Activated naive CD4-positive, alpha-beta T cell treated with anti-CD3 and anti-CD28 coated beads, Interleukin-2, amount 50 U/mL, for 16 hours (primary cell): Measurements from ENCODE around the gene CMIP.
"Not testable (repeated sequence)": the region's sequence is repeated elsewhere in the genome, so short reads cannot be mapped to it uniquely, and the experiment has no call there.

Experiments
- DNase-seq: peaks from one replicate; pipeline ENCODE4 v3.0.0-alpha.2; 2020

Gene CMIP

GRCh38 chr16:81520560-81521135, 76.0 kb downstream of the CMIP start:
- DNase-seq, result no peak

GRCh38 chr16:81521141-81521626, 76.6 kb downstream of the CMIP start:
- peak; percentile 19 for DNase-seq

GRCh38 chr16:81522108-81522701, 77.6 kb downstream of the CMIP start:
- no peak for DNase-seq

GRCh38 chr16:81522851-81523250, 78.2 kb downstream of the CMIP start:
- not testable (repeated sequence) for DNase-seq

GRCh38 chr16:81523387-81524115, 78.9 kb downstream of the CMIP start:
- DNase-seq, result no peak

GRCh38 chr16:81524382-81524781, 79.8 kb downstream of the CMIP start:
- DNase-seq, result no peak

GRCh38 chr16:81524885-81525284, 80.3 kb downstream of the CMIP start:
- DNase-seq, result not testable (repeated sequence)

- no peak for DNase-seq
Measured at GRCh38 chr16:81526199-81526598, 81.6 kb downstream of the CMIP start.

GRCh38 chr16:81526935-81527334, 82.3 kb downstream of the CMIP start:
- DNase-seq, result no peak

GRCh38 chr16:81527477-81528178, 83.0 kb downstream of the CMIP start:
- DNase-seq, result no peak

GRCh38 chr16:81528256-81528655, 83.6 kb downstream of the CMIP start:
- no peak for DNase-seq

GRCh38 chr16:81530296-81530721, 85.7 kb downstream of the CMIP start:
- no peak for DNase-seq

- DNase-seq, result no peak
Measured at GRCh38 chr16:81530814-81531213, 86.2 kb downstream of the CMIP start.

- no peak for DNase-seq
Measured at GRCh38 chr16:81531419-81531821, 86.8 kb downstream of the CMIP start.

- no peak for DNase-seq
Measured at GRCh38 chr16:81532491-81533174, 88.0 kb downstream of the CMIP start.

- DNase-seq, result no peak
Measured at GRCh38 chr16:81533175-81533507, 88.5 kb downstream of the CMIP start.

GRCh38 chr16:81535679-81536360, 91.2 kb downstream of the CMIP start:
- DNase-seq, result no peak

- DNase-seq, result no peak
Measured at GRCh38 chr16:81536648-81537047, 92.0 kb downstream of the CMIP start.

GRCh38 chr16:81537721-81538561, 93.3 kb downstream of the CMIP start:
- no peak for DNase-seq

GRCh38 chr16:81539009-81539758, 94.6 kb downstream of the CMIP start:
- DNase-seq, result no peak
